IMR-90 (cell line): ENCODE measurements around the gene CACNB2. TPM values are rescaled to one million over a fixed set of nuclear protein-coding genes. Genes with fewer than 3 reads are reported as not detected.

Experiments used
- ATAC-seq: fragments of 200-7000 bp; cut with Tn5 transposase; 2 replicates; pipeline ENCODE4 v1.9.1; 2020; ENCODE audit warnings: low read depth, mild to moderate bottlenecking, moderate library complexity
- BruUV-seq: library from RNA; stranded (reverse); fragments of 400-500 nt; replicated peaks from 2 replicates; lab custom pipeline; 2021; lab: Mats Ljungman, UMichigan
- CTCF ChIA-PET: fragments of 300-600 bp; formaldehyde crosslinking; extraction: SDS; loops from one replicate; lab custom pipeline; 2021; ENCODE audit warnings: antibody characterized with exemption; lab: Yijun Ruan, JAX
- POLR2A ChIA-PET: fragments of 300-600 bp; sonication (Branson Sonifier 250); formaldehyde crosslinking; loops from one replicate; lab custom pipeline; 2022; ENCODE audit warnings: antibody characterized with exemption; ENCODE audit not compliant: unreplicated experiment; lab: Charles Lee
- DNase-seq: peaks from one replicate; pipeline ENCODE4 v3.0.0; 2013
- H2AFZ ChIP-seq: replicated peaks from 2 replicates; pipeline ENCODE3; 2013; ENCODE audit warnings: low read length, mild to moderate bottlenecking; ENCODE audit not compliant: poor library complexity
- H2AK5ac ChIP-seq: 2 replicates; pipeline ENCODE4 v1.6.1; 2013; ENCODE audit warnings: low read depth, low read length, inconsistent platforms
- H2AK9ac ChIP-seq: replicated peaks from 2 replicates; pipeline ENCODE3; 2013; ENCODE audit warnings: mild to moderate bottlenecking, low read depth, low read length, moderate library complexity; ENCODE audit not compliant: poor library complexity
- H2BK120ac ChIP-seq: 2 replicates; pipeline ENCODE4 v1.6.1; 2013; ENCODE audit warnings: low read depth, low read length, inconsistent platforms
- H2BK15ac ChIP-seq: 3 replicates; pipeline ENCODE4 v1.6.1; 2013; ENCODE audit warnings: low read depth, low read length, inconsistent platforms
- H2BK20ac ChIP-seq: 2 replicates; pipeline ENCODE4 v1.6.1; 2013; ENCODE audit warnings: low read depth, mild to moderate bottlenecking, inconsistent platforms, low read length, moderate library complexity
- H2BK5ac ChIP-seq: 2 replicates; pipeline ENCODE4 v1.6.1; 2013; ENCODE audit warnings: mild to moderate bottlenecking, low read depth, low read length, inconsistent platforms; ENCODE audit not compliant: poor library complexity, severe bottlenecking
- H3K14ac ChIP-seq: replicated peaks from 2 replicates; pipeline ENCODE4 v1.6.1; 2013; ENCODE audit warnings: low read depth, low read length, inconsistent platforms
- H3K18ac ChIP-seq: 2 replicates; pipeline ENCODE4 v1.6.1; 2013; ENCODE audit warnings: low read depth, low read length, control low read depth
- H3K23ac ChIP-seq: 2 replicates; pipeline ENCODE4 v1.6.1; 2013; ENCODE audit warnings: low read depth, low read length, inconsistent platforms
- H3K27ac ChIP-seq: 2 replicates; pipeline ENCODE4 v1.5.1; 2013; ENCODE audit warnings: mild to moderate bottlenecking, control low read depth, low read length; ENCODE audit not compliant: insufficient read depth
- H3K27me3 ChIP-seq: 2 replicates; pipeline ENCODE4 v1.6.1; 2013; ENCODE audit warnings: low read length; ENCODE audit not compliant: control insufficient read depth, insufficient read depth
- H3K36me3 ChIP-seq: 2 replicates; pipeline ENCODE4 v1.6.1; 2013; ENCODE audit warnings: low read length, mixed read lengths; ENCODE audit not compliant: control insufficient read depth, insufficient read depth
- H3K4ac ChIP-seq: 2 replicates; pipeline ENCODE4 v1.6.1; 2013; ENCODE audit warnings: low read depth, low read length, inconsistent platforms
- H3K4me1 ChIP-seq: 2 replicates; pipeline ENCODE4 v1.6.1; 2013; ENCODE audit warnings: low read length, mixed read lengths; ENCODE audit not compliant: control insufficient read depth, insufficient read depth
- H3K4me2 ChIP-seq: 2 replicates; pipeline ENCODE4 v1.6.1; 2013; ENCODE audit warnings: low read depth, mild to moderate bottlenecking, control low read depth, low read length, moderate library complexity
- H3K4me3 ChIP-seq: 2 replicates; pipeline ENCODE4 v1.5.1; 2013; ENCODE audit warnings: low read depth, mild to moderate bottlenecking, control low read depth, low read length, moderate library complexity; ENCODE audit not compliant: insufficient read depth
- H3K56ac ChIP-seq: 2 replicates; pipeline ENCODE4 v1.6.1; 2013; ENCODE audit warnings: low read length, inconsistent platforms; ENCODE audit not compliant: insufficient read depth; ENCODE audit errors: extremely low read depth
- H3K79me1 ChIP-seq, 2 experiments: 2 replicates each; pipeline ENCODE4 v1.6.1; 2013; ENCODE audit warnings: low read length in 2 of 2, inconsistent platforms in 1 of 2, low read depth in 1 of 2
- H3K9ac ChIP-seq: 2 replicates; pipeline ENCODE4 v1.6.1; 2013; ENCODE audit warnings: low read depth, low read length, control low read depth
- H3K9me1 ChIP-seq: 2 replicates; pipeline ENCODE4 v1.6.1; 2013; ENCODE audit warnings: low read length, inconsistent platforms; ENCODE audit not compliant: insufficient read depth
- H3K9me3 ChIP-seq: 2 replicates; pipeline ENCODE4 v1.6.1; 2013; ENCODE audit warnings: low read length; ENCODE audit not compliant: control insufficient read depth, insufficient read depth
- H4K20me1 ChIP-seq: 2 replicates; pipeline ENCODE4 v1.6.1; 2013; ENCODE audit warnings: low read length, inconsistent platforms; ENCODE audit not compliant: insufficient read depth
- H4K5ac ChIP-seq: 2 replicates; pipeline ENCODE4 v1.6.1; 2013; ENCODE audit warnings: mild to moderate bottlenecking, low read depth, low read length, control low read depth
- H4K8ac ChIP-seq, 2 experiments: 2 replicates each; pipeline ENCODE4 v1.6.1; 2013; ENCODE audit warnings: low read depth in 2 of 2, low read length in 2 of 2, control low read depth in 1 of 2, inconsistent platforms in 1 of 2
- H4K91ac ChIP-seq: 2 replicates; pipeline ENCODE4 v1.6.1; 2013; ENCODE audit warnings: low read depth, low read length, inconsistent platforms; ENCODE audit not compliant: insufficient read depth
- BHLHE40 ChIP-seq: fragments of 150-350 bp; IDR thresholded peaks from 2 replicates; pipeline ENCODE4 v1.6.1; 2016; ENCODE audit warnings: mild to moderate bottlenecking, low read depth, low read length
- CEBPB ChIP-seq: IDR thresholded peaks from 2 replicates; pipeline ENCODE4 v1.6.1; 2012; ENCODE audit warnings: low read depth, low read length, improper control_type of control experiment
- CHD1 ChIP-seq: IDR thresholded peaks from 2 replicates; pipeline ENCODE4 v1.6.1; 2012; ENCODE audit warnings: low read depth, low read length, improper control_type of control experiment
- CTCF ChIP-seq: conservative IDR thresholded peaks from 2 replicates; pipeline ENCODE4 v1.5.1; 2012; ENCODE audit warnings: mild to moderate bottlenecking, low read depth, low read length, improper control_type of control experiment
- MAFK ChIP-seq: IDR thresholded peaks from 2 replicates; pipeline ENCODE4 v1.6.1; 2012; ENCODE audit warnings: low read depth, low read length, improper control_type of control experiment
- MAZ ChIP-seq: IDR thresholded peaks from 2 replicates; pipeline ENCODE4 v1.6.1; 2012; ENCODE audit warnings: low read depth, mild to moderate bottlenecking, low read length, improper control_type of control experiment, moderate library complexity, borderline replicate concordance
- MXI1 ChIP-seq: IDR thresholded peaks from 2 replicates; pipeline ENCODE4 v1.6.1; 2012; ENCODE audit warnings: low read depth, mild to moderate bottlenecking, low read length, moderate library complexity, borderline replicate concordance
- POLR2A ChIP-seq: IDR thresholded peaks from 2 replicates; pipeline ENCODE4 v1.6.1; 2012; ENCODE audit warnings: mild to moderate bottlenecking, low read depth, low read length
- RAD21 ChIP-seq: IDR thresholded peaks from 2 replicates; pipeline ENCODE4 v1.6.1; 2012; ENCODE audit warnings: low read length, improper control_type of control experiment
- RCOR1 ChIP-seq: IDR thresholded peaks from 2 replicates; pipeline ENCODE4 v1.6.1; 2012; ENCODE audit warnings: mild to moderate bottlenecking, low read length, improper control_type of control experiment; ENCODE audit not compliant: insufficient replicate concordance
- SMC3 ChIP-seq: fragments of 150-350 bp; IDR thresholded peaks from 2 replicates; pipeline ENCODE4 v1.6.1; 2016; ENCODE audit warnings: low read depth, mild to moderate bottlenecking, antibody characterized with exemption, low read length, moderate library complexity
- WGBS, 2 experiments: methylation state at CpG; one replicate each; pipeline versions ENCODE4 v1.1.5 to v1.1.7; 2013; ENCODE audit warnings: missing lambda C conversion rate in 2 of 2; ENCODE audit not compliant: insufficient read length in 1 of 2; ENCODE audit errors: extremely low coverage in 2 of 2; 5-methylcytosine and 5-hydroxymethylcytosine counted together
- dilution Hi-C: fragments of 300-500 bp; cut with HindIII; formaldehyde crosslinking; loops from one replicate; pipeline ENCODE4 v1.14.3; 2018; ENCODE audit warnings: low sequenced_read_pairs; ENCODE audit not compliant: unreplicated experiment
- in situ Hi-C: fragments of 300-500 bp; cut with MboI; formaldehyde crosslinking; loops from 3 replicates; pipeline ENCODE4 v1.14.3; 2019; ENCODE audit warnings: low sequenced_read_pairs, inconsistent platforms, mixed read lengths
- intact Hi-C: fragments of 100-400 bp; cut with micrococcal nuclease; formaldehyde crosslinking; loops from 2 replicates; pipeline ENCODE4 v1.10.0; 2022
- polyA plus RNA-seq, 3 experiments: library from polyadenylated mRNA; depleted of rRNA; stranded (reverse); fragments of >200 nt; gene quantifications; 2 replicates each; pipeline ENCODE4 v1.2.3, GENCODE V29; 2012; ENCODE audit warnings: low replicate concordance in 1 of 3
- total RNA-seq: library from RNA; depleted of rRNA; stranded (reverse); fragments of >200 nt; gene quantifications from 2 replicates; pipeline ENCODE4 v1.2.3, GENCODE V29; 2012
- TF ChIP-seq, protein P1 (sequence below): fragments of 150-350 bp; IDR thresholded peaks from 2 replicates; pipeline ENCODE4 v1.6.1; 2017; ENCODE audit warnings: mild to moderate bottlenecking, antibody characterized with exemption, low read length, low read depth

CACNB2 gene
- total and polyA plus RNA-seq, 2 of the 4 experiments (the other 2 are of a cell fraction) = 0.36 TPM

DNA sequence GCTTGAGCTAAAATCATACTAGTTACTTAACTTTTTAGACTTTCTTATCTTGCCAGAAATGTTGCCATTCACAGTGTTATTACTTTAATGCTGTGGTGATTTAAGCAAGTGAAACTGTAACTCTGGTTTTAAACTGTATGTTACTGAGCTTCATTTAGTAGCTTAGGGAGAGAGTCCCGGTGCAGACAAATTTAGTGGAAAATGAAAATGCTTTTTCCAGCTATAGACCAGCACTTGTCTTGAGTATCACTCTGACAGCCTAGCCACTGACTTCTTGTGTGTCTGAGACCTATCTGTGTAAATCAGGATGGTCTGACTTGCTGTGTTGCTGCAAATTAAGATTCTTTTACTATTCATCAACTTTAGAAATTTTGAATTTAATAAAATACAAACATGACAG lies 200.8 kb downstream of the CACNB2 start:
- no CpG with 5 or more reads among the region's 1 CpG for WGBS, 2 experiments
- peak overlapping the region; percentile 90 for H2AFZ ChIP-seq
- no peak overlapping the region for H4K91ac ChIP-seq
- peak overlapping the region; percentile 91 for H3K4me2 ChIP-seq
- peak overlapping the region; percentile 58; the same call in 1 of the 2 replicates for H3K14ac ChIP-seq
- H2BK20ac ChIP-seq = no peak overlapping the region
- H2BK120ac ChIP-seq = peak overlapping the region; percentile 78
- H3K56ac ChIP-seq = no peak overlapping the region
- BruUV-seq = no TSS peak
- CTCF ChIA-PET = interaction anchor here (0.6 to 1.4 kb wide), 4 partner anchors 28 to 1548 kb away, joined by 3 read pairs; no protein-coding TSS in a partner anchor
- peak overlapping the region; percentile 33; the same call in 1 of the 2 replicates for H4K5ac ChIP-seq
- intact Hi-C loops (loop anchor here (5.0 to 10.0 kb wide), 2 partner anchors 184 to 311 kb away; partner anchors contain the start of gene NSUN6), in situ Hi-C loops (no loop called here), dilution Hi-C loops (no loop called here)
- POLR2A ChIA-PET = no interaction called here
- H3K27me3 ChIP-seq = no peaks in the 10 kb centered on the region
- H3K4me3 ChIP-seq = peak overlapping the region; percentile 51
- H4K20me1 ChIP-seq = no peaks in the 10 kb centered on the region
- peak overlapping the region; percentile 42 for H2BK5ac ChIP-seq
- 0 out of 4 replicates have a peak overlapping the region, but pooled peaks of 1 of the 2 experiments have one; percentile 43 for H4K8ac ChIP-seq
- no peak overlapping the region for H2BK15ac ChIP-seq
- no peaks in the 10 kb centered on the region for H3K9me3 ChIP-seq
- no peak overlapping the region for H2AK5ac ChIP-seq
- 0 out of 2 replicates have a peak overlapping the region, but pooled peaks have one; percentile 26 for H3K4ac ChIP-seq
- H3K18ac ChIP-seq = peak overlapping the region; percentile 55
- no peaks in the 10 kb centered on the region for H3K79me1 ChIP-seq
- peak overlapping the region; percentile 74 for H3K9ac ChIP-seq
- no peak for DNase-seq
- no peaks in the 10 kb centered on the region for H3K9me1 ChIP-seq
- peak overlapping the region; percentile 41 for H3K23ac ChIP-seq
- no peak overlapping the region for H2AK9ac ChIP-seq
- peaks cover 1% of the 10 kb centered on the region; the same call in 1 of the 2 replicates for H3K4me1 ChIP-seq
- no peaks in the 10 kb centered on the region for H3K36me3 ChIP-seq
- TF ChIP-seq, protein P1, sequence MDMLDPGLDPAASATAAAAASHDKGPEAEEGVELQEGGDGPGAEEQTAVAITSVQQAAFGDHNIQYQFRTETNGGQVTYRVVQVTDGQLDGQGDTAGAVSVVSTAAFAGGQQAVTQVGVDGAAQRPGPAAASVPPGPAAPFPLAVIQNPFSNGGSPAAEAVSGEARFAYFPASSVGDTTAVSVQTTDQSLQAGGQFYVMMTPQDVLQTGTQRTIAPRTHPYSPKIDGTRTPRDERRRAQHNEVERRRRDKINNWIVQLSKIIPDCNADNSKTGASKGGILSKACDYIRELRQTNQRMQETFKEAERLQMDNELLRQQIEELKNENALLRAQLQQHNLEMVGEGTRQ = no peak
- TF ChIP-seq BHLHE40 (no peak), MAZ (no peak), SMC3 (no peak), CTCF (no peak), POLR2A (no peak), MAFK (no peak), MXI1 (no peak), RCOR1 (no peak), RAD21 (no peak), CEBPB (no peak), CHD1 (no peak)
- peak overlapping the region; percentile 70; the same call in 1 of the 2 replicates for H3K27ac ChIP-seq
- ATAC-seq = peak; percentile 73
